ENCODE measurements around the gene PIGX.

Gene PIGX

GRCh38 chr3:196763179-196763578 lies 51.0 kb downstream of the PIGX start:
- no peak for DNase-seq

- no peak for DNase-seq
These were observed 53.3 kb downstream of the PIGX start for GRCh38 chr3:196765454-196765853.

GRCh38 chr3:196771067-196771466 lies 58.9 kb downstream of the PIGX start:
- DNase-seq, result no peak

- DNase-seq, result no peak
These were observed 59.9 kb downstream of the PIGX start for GRCh38 chr3:196772102-196772501.

- DNase-seq, result no peak
These were observed 60.7 kb downstream of the PIGX start for GRCh38 chr3:196772897-196773296.

- DNase-seq, result no peak
These were observed 62.1 kb downstream of the PIGX start for GRCh38 chr3:196774191-196774820.

GRCh38 chr3:196774848-196775422 lies 62.8 kb downstream of the PIGX start:
- no peak for DNase-seq

GRCh38 chr3:196775938-196776337 lies 63.8 kb downstream of the PIGX start:
- DNase-seq, result no peak

- no peak for DNase-seq
These were observed 65.7 kb downstream of the PIGX start for GRCh38 chr3:196777836-196778235.

- no peak for DNase-seq
These were observed 66.6 kb downstream of the PIGX start for GRCh38 chr3:196778755-196779154.

GRCh38 chr3:196782511-196782910 lies 70.3 kb downstream of the PIGX start:
- DNase-seq, result no peak

All from NCI-H1105 (cell line).